SKM-1 treated with dmso at 0.1 percent for 144 hours (cell line): ENCODE data around the gene TUBB1.

Experiments
- DNase-seq: peaks from one replicate; lab custom pipeline; 2025; ENCODE audit not compliant: unreplicated experiment; lab: John Stamatoyannopoulos, UW

The TUBB1 gene

GRCh38 chr20:58989196-58989595 lies 30.0 kb upstream of the TUBB1 start:
- no peak for DNase-seq

GRCh38 chr20:58990651-58991445 lies 28.4 kb upstream of the TUBB1 start:
- DNase-seq, result no peak

GRCh38 chr20:58991715-58992114 lies 27.5 kb upstream of the TUBB1 start:
- DNase-seq, result no peak

- DNase-seq, result no peak
Observed at GRCh38 chr20:58992911-58993310, 26.3 kb upstream of the TUBB1 start.

GRCh38 chr20:58993332-58994248 lies 25.6 kb upstream of the TUBB1 start:
- DNase-seq, result no peak

- DNase-seq, result no peak
Observed at GRCh38 chr20:58994390-58995159, 24.7 kb upstream of the TUBB1 start.

- no peak for DNase-seq
Observed at GRCh38 chr20:58995461-58996225, 23.6 kb upstream of the TUBB1 start.

- DNase-seq, result no peak
Observed at GRCh38 chr20:58996226-58996611, 23.0 kb upstream of the TUBB1 start.

GRCh38 chr20:58997141-58997770 lies 22.0 kb upstream of the TUBB1 start:
- no peak for DNase-seq

GRCh38 chr20:58998656-58999055 lies 20.6 kb upstream of the TUBB1 start:
- no peak for DNase-seq

- no peak for DNase-seq
Observed at GRCh38 chr20:59000326-59000725, 18.9 kb upstream of the TUBB1 start.

GRCh38 chr20:59001068-59001448 lies 18.2 kb upstream of the TUBB1 start:
- no peak for DNase-seq

- no peak for DNase-seq
Observed at GRCh38 chr20:59001449-59002171, 17.6 kb upstream of the TUBB1 start.

GRCh38 chr20:59002388-59002787 lies 16.8 kb upstream of the TUBB1 start:
- DNase-seq, result no peak

GRCh38 chr20:59002874-59003399 lies 16.3 kb upstream of the TUBB1 start:
- DNase-seq, result no peak

- DNase-seq, result no peak
Observed at GRCh38 chr20:59003836-59004492, 15.3 kb upstream of the TUBB1 start.

GRCh38 chr20:59004493-59004762 lies 14.8 kb upstream of the TUBB1 start:
- peak; percentile 52 for DNase-seq

- peak; percentile 76 for DNase-seq
Observed at GRCh38 chr20:59004763-59005522, 14.3 kb upstream of the TUBB1 start.
